Ramos (cell line): ENCODE results near the gene PRSS12.
"Not testable (repeated sequence)": the region's sequence is repeated elsewhere in the genome, so short reads cannot be mapped to it uniquely, and the experiment has no call there.

ENCODE experiments used
- in situ Hi-C: fragments of 300-500 bp; cut with MboI; formaldehyde crosslinking; loops from one replicate; pipeline ENCODE4 v1.14.3; 2022; ENCODE audit warnings: low sequenced_read_pairs; ENCODE audit not compliant: unreplicated experiment

PRSS12 gene

GRCh38 chr4:118326585-118326984, 26.2 kb downstream of the PRSS12 start:
- in situ Hi-C loops, result no loop called here

DNA sequence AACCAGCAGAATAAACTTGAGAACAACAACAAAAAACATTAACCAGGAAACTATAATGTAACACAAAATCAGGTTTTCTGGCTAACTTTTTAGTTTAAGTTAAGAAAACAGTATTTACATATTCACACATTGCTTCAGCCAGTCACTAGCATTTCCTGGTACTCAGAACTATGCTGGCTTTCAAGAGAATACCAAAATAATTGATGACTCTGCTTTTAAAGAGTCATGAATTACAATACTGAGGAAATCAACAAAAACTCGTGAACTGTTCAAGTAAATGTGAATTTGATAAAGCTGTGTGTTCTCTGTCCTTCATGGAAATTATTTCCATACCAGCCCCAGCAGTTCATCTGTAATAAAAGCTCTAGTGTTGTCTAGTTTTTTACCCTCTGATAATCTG, 27.4 kb downstream of the PRSS12 start:
- in situ Hi-C loops, result no loop called here

- in situ Hi-C loops, result no loop called here
These were observed 29.8 kb downstream of the PRSS12 start for GRCh38 chr4:118322831-118323502.

DNA sequence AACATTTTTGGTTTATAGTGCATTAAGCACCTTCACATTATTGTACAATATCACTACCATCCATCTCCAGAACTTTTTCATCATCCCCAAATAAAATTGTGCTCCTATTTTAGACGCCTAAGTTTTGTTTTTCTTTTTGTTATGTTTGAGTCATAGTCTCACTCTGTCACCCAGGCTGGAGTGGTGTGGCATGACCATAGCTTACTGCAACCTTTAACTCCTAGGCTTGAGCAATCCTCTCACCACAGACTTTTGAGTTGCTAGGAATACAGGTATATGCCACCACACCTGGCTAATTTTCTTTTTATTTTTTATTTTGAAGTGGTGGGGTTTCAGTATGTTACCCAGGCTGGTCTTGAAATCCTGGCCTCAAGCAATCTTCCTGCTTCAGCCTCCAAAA, 33.9 kb downstream of the PRSS12 start:
- in situ Hi-C loops, result no loop called here

DNA sequence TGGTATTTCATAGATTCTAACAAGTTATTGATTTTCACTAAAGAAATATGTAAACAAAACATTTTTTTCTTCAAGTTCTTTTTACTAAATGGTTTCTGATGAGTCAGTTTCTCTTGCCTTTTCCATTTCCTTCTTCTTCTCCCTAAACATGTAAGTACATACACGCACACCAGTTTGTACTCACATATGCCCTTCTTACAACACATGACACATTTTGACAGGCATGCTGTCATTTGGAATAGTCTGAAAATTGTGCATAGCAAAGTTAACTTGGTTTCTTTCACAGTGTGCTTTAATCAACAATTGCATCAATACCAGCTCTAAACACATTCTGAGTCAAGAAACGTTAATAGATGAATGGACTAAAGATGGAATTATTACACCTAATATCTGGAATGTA, 35.1 kb downstream of the PRSS12 start:
- in situ Hi-C loops, result no loop called here

GRCh38 chr4:118314221-118314620, 38.6 kb downstream of the PRSS12 start:
- in situ Hi-C loops, result no loop called here

- in situ Hi-C loops, result no loop called here
These were observed 39.7 kb downstream of the PRSS12 start for GRCh38 chr4:118313098-118313497.

- in situ Hi-C loops, result no loop called here
These were observed 44.3 kb downstream of the PRSS12 start for GRCh38 chr4:118308306-118309030.

GRCh38 chr4:118307643-118308042, 45.2 kb downstream of the PRSS12 start:
- in situ Hi-C loops, result no loop called here

GRCh38 chr4:118299619-118300018, 53.2 kb downstream of the PRSS12 start:
- in situ Hi-C loops, result not testable (repeated sequence)

- in situ Hi-C loops, result no loop called here
These were observed 56.1 kb downstream of the PRSS12 start for GRCh38 chr4:118296729-118297128.

DNA sequence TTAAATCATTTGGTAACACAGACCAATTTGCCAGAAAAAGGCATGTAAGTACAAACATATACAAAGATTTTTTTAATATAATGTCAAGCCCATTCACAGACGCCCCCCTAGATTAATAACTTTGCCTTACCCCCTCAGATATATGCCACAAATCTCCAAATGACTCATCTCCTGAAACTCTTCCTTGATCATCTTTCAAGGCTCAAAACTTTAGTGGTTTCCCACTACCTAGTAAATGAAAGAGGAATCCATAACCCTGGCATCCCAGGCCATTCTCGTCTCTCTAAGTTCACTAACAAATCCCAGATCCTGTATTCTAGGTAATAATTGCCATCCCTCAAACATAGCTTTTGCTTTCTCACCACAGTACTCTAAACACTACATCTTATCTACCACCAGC, 61.9 kb downstream of the PRSS12 start:
- in situ Hi-C loops, result no loop called here

- in situ Hi-C loops, result no loop called here
These were observed 63.0 kb downstream of the PRSS12 start for GRCh38 chr4:118289794-118290193.

- in situ Hi-C loops, result no loop called here
These were observed 64.9 kb downstream of the PRSS12 start for GRCh38 chr4:118287711-118288451.

DNA sequence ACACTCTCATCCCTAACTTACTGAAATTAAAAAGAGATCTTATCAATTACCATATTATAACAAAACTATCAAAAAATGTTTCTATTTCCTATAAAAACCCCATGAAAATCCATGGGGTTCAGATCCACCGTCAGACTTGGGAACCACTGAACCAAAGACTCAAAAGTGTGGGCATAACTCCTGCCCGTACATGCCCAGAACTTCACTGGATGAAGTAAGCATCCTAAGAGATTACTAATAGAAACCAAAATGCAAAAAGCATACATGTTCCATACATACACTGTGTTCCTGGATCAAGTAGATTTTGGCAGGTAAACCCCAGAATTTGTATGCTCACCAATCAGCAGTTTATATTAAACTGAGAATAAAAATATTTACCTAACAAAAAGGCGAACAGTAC, 66.1 kb downstream of the PRSS12 start:
- in situ Hi-C loops, result no loop called here

GRCh38 chr4:118285931-118286330, 66.9 kb downstream of the PRSS12 start:
- in situ Hi-C loops, result no loop called here

DNA sequence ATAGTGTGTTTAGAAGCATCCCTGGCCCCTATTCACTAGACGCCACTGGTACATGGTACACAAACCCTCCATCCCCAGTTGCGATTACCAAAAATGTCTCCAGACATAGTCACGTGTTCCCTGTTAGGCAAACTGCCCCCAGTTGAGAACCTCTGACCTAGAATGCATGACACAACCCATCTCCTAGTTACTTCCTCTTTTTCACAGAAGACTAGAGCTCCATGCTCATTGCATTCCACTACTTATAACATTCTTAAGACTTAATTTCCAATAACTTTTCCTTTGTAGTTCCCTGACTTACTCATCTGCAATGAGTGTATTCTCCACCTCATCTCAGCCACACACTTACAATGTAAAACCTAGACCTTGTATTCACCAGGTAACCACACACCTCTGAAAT, 68.6 kb downstream of the PRSS12 start:
- in situ Hi-C loops, result no loop called here

- in situ Hi-C loops, result no loop called here
These were observed 70.1 kb downstream of the PRSS12 start for GRCh38 chr4:118282692-118283091.

DNA sequence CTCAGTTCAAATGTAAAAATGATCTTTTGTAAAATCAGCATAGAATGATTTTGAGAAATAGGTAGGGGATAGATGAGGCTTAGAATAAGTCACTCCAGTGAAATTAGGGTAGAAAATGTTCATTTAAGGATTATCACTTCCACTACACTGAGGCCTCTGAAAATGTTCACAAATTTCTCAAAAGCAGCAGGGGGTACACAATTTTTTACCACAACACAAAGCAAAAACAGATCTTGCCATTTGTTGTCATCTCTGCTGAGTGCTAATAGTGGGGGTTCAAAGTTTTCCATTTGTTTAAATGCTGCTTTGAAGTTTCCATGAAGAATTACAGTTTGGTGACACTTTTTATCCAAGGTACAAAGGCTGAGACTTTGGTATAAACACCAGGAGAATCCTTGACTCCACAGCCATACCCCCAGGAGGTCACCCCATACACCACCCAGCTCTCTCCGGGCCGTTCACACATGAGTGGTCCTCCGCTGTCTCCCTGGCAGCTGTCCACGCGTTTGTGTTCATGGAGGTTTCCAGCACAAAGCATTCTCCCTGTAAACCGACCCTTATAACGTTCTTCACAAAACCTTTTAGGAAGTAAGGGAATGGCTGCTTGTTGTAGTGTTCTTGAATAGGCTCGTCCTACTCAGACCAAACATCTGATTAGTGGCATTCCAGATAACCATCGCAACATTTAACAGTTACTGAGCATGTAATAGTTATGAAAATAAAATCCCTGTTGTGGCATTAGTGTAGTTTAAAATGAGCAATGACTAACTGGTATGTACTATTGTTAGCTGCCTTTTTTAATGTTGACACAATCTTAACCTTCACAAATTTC, 71.0 kb downstream of the PRSS12 start:
- in situ Hi-C loops, result no loop called here

- in situ Hi-C loops, result no loop called here
These were observed 72.1 kb downstream of the PRSS12 start for GRCh38 chr4:118280501-118281218.
